ENCODE results near the gene FAM43A. TPM values are rescaled to one million over a fixed set of nuclear protein-coding genes. Genes with fewer than 3 reads are reported as not detected.

Gene FAM43A
- total RNA-seq, 1 donor from 2014 or later = 7.6 TPM

DNA sequence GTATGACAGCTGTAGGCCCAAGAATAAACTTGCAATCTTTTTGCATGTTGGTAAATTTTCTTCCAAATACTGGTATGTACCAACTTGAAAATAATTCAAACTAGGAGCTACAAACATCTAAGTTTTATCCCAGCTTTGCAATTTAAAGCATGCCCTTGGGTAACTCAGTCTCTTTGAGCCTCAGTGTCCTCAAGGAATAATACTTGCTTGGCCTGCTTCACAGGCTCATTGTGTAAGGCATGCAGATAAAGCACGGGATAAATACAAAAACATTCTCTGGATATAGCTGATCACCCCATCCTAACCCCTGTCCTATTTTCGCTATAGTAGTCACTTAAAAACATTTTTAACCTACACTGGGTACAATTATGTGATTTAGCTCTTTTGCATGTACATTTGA lies 42.9 kb upstream of the FAM43A start:
- Histone ChIP-seq H3K4me2 (ENCODE audit: low read length) (no peak overlapping the region), H4K20me1 (ENCODE audit: insufficient read depth, low read length) (no peaks in the 10 kb centered on the region), H3K9ac (ENCODE audit: low read length) (no peak overlapping the region), H3K4me3 (ENCODE audit: insufficient read depth, low read depth, low read length) (no peak overlapping the region), H3K27ac (ENCODE audit: low read depth, low read length) (no peak overlapping the region), H3K9me3 (ENCODE audit: insufficient read depth, low read depth, low read length) (no peaks in the 10 kb centered on the region), H3K27me3 (ENCODE audit: insufficient read depth, low read length) (no peaks in the 10 kb centered on the region), H3K79me2 (ENCODE audit: insufficient read depth, low read length) (peaks cover 4% of the 10 kb centered on the region), H3K36me3 (ENCODE audit: insufficient read depth, low read length) (peaks cover 33% of the 10 kb centered on the region), H2AFZ (ENCODE audit: low read depth, low read length) (no peak overlapping the region), H3K4me1 (ENCODE audit: insufficient read depth, low read length) (peaks cover 19% of the 10 kb centered on the region)
- Mint-ChIP-seq H3K36me3 (ENCODE audit: low read depth, unreplicated experiment) (peaks cover 25% of the 10 kb centered on the region), H3K4me1 (ENCODE audit: low read depth, unreplicated experiment) (peaks cover 5% of the 10 kb centered on the region), H3K4me3 (ENCODE audit: unreplicated experiment) (no peak overlapping the region), H3K27me3 (ENCODE audit: low read depth, unreplicated experiment) (no peaks in the 10 kb centered on the region), H3K27ac (ENCODE audit: unreplicated experiment) (no peak overlapping the region), H3K9me3 (ENCODE audit: unreplicated experiment) (no peaks in the 10 kb centered on the region)
- FAIRE-seq = no peak
- no peak for TF ChIP-seq EZH2 (IDR thresholded peaks at IDR 0.05; ENCODE audit: insufficient read depth, low read length)
- TF ChIP-seq, protein P1, sequence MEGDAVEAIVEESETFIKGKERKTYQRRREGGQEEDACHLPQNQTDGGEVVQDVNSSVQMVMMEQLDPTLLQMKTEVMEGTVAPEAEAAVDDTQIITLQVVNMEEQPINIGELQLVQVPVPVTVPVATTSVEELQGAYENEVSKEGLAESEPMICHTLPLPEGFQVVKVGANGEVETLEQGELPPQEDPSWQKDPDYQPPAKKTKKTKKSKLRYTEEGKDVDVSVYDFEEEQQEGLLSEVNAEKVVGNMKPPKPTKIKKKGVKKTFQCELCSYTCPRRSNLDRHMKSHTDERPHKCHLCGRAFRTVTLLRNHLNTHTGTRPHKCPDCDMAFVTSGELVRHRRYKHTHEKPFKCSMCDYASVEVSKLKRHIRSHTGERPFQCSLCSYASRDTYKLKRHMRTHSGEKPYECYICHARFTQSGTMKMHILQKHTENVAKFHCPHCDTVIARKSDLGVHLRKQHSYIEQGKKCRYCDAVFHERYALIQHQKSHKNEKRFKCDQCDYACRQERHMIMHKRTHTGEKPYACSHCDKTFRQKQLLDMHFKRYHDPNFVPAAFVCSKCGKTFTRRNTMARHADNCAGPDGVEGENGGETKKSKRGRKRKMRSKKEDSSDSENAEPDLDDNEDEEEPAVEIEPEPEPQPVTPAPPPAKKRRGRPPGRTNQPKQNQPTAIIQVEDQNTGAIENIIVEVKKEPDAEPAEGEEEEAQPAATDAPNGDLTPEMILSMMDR (IDR thresholded peaks at IDR 0.05; ENCODE audit: insufficient read depth, low read depth, low read length) = no peak
- no peak for DNase-seq (ENCODE audit: low read depth)

DNA sequence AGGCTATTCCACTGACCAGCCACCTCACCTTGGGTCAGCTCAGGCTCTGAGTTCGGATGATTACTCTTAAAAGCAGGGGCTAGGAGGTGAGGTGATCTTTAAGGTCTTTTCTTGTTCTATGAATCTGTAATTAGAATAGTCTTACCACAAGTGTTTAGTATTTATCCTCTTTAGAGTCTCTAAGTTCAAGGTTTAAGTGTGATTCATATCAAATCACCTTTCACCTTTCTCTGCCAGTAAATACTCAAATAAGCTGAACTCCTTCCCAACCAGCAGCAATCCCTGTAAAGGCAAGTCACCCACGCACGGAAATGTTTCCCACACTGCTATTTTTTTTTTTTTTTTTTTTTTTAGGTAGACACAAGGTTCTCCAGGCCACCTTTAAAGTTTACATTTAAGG lies 37.9 kb upstream of the FAM43A start:
- Histone ChIP-seq H4K20me1 (ENCODE audit: insufficient read depth, low read length) (no peaks in the 10 kb centered on the region), H3K4me3 (ENCODE audit: insufficient read depth, low read depth, low read length) (no peak overlapping the region), H3K9ac (ENCODE audit: low read length) (no peak overlapping the region), H3K4me2 (ENCODE audit: low read length) (no peak overlapping the region), H3K79me2 (ENCODE audit: insufficient read depth, low read length) (no peaks in the 10 kb centered on the region), H2AFZ (ENCODE audit: low read depth, low read length) (no peak overlapping the region), H3K27ac (ENCODE audit: low read depth, low read length) (no peak overlapping the region), H3K27me3 (ENCODE audit: insufficient read depth, low read length) (no peaks in the 10 kb centered on the region), H3K9me3 (ENCODE audit: insufficient read depth, low read depth, low read length) (no peaks in the 10 kb centered on the region), H3K36me3 (ENCODE audit: insufficient read depth, low read length) (peaks cover 60% of the 10 kb centered on the region), H3K4me1 (ENCODE audit: insufficient read depth, low read length) (no peaks in the 10 kb centered on the region)
- no peaks in the 10 kb centered on the region for H3K4me1 Mint-ChIP-seq (ENCODE audit: low read depth, unreplicated experiment)
- no peak overlapping the region for H3K27ac Mint-ChIP-seq (ENCODE audit: unreplicated experiment)
- H3K36me3 Mint-ChIP-seq (ENCODE audit: low read depth, unreplicated experiment) = peaks cover 23% of the 10 kb centered on the region
- no peak overlapping the region for H3K4me3 Mint-ChIP-seq (ENCODE audit: unreplicated experiment)
- TF ChIP-seq EZH2 (IDR thresholded peaks at IDR 0.05; ENCODE audit: insufficient read depth, low read length) = no peak
- TF ChIP-seq, protein P1 (IDR thresholded peaks at IDR 0.05; ENCODE audit: insufficient read depth, low read depth, low read length) = no peak
- no peaks in the 10 kb centered on the region for H3K27me3 Mint-ChIP-seq (ENCODE audit: low read depth, unreplicated experiment)
- DNase-seq (ENCODE audit: low read depth) = no peak
- H3K9me3 Mint-ChIP-seq (ENCODE audit: unreplicated experiment) = no peaks in the 10 kb centered on the region
- no peak for FAIRE-seq

DNA sequence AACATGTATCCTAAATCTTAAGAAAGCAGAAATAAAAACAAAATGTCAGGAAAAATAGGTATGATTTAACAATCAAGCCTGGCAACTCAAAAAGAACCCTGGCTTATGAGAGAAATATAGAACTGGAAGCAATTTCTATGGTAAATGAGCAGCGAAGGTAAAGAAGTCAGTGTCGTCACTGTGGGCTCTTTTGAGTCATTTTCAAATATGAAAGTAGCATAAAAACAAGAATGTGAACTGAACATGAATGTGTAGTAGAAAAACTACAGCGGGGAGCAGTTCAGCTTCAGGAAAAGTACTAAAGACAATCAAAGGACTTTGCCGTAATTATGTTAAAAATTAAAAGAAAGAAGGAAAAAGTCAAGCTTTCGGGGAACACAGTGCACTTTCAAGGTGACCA lies 31.2 kb upstream of the FAM43A start:
- FAIRE-seq (no peak), DNase-seq (ENCODE audit: low read depth) (no peak)
- Mint-ChIP-seq H3K27ac (ENCODE audit: unreplicated experiment) (no peak overlapping the region), H3K4me1 (ENCODE audit: low read depth, unreplicated experiment) (no peaks in the 10 kb centered on the region), H3K36me3 (ENCODE audit: low read depth, unreplicated experiment) (peaks cover 38% of the 10 kb centered on the region), H3K9me3 (ENCODE audit: unreplicated experiment) (no peaks in the 10 kb centered on the region), H3K27me3 (ENCODE audit: low read depth, unreplicated experiment) (no peaks in the 10 kb centered on the region), H3K4me3 (ENCODE audit: unreplicated experiment) (no peak overlapping the region)
- H3K27ac ChIP-seq (ENCODE audit: low read depth, low read length) = no peak overlapping the region
- H3K9me3 ChIP-seq (ENCODE audit: insufficient read depth, low read depth, low read length) = no peaks in the 10 kb centered on the region
- H4K20me1 ChIP-seq (ENCODE audit: insufficient read depth, low read length) = no peaks in the 10 kb centered on the region
- peaks cover 4% of the 10 kb centered on the region for H3K79me2 ChIP-seq (ENCODE audit: insufficient read depth, low read length)
- H3K4me1 ChIP-seq (ENCODE audit: insufficient read depth, low read length) = no peaks in the 10 kb centered on the region
- no peaks in the 10 kb centered on the region for H3K27me3 ChIP-seq (ENCODE audit: insufficient read depth, low read length)
- H3K9ac ChIP-seq (ENCODE audit: low read length) = no peak overlapping the region
- no peak overlapping the region for H2AFZ ChIP-seq (ENCODE audit: low read depth, low read length)
- H3K36me3 ChIP-seq (ENCODE audit: insufficient read depth, low read length) = peaks cover 62% of the 10 kb centered on the region
- TF ChIP-seq EZH2 (IDR thresholded peaks at IDR 0.05; ENCODE audit: insufficient read depth, low read length) = no peak
- TF ChIP-seq, protein P1 (IDR thresholded peaks at IDR 0.05; ENCODE audit: insufficient read depth, low read depth, low read length) = no peak
- no peak overlapping the region for H3K4me3 ChIP-seq (ENCODE audit: insufficient read depth, low read depth, low read length)
- no peak overlapping the region for H3K4me2 ChIP-seq (ENCODE audit: low read length)

Measured in astrocyte (in vitro differentiated cells and primary cell).